GM21423 (cell line): ENCODE measurements around the gene ENTPD6.

Experiments used
- ATAC-seq: cut with Tn5 transposase; IDR thresholded peaks from one replicate; pipeline ENCODE4 v1.9.1; 2021; ENCODE audit warnings: mild to moderate bottlenecking, moderate library complexity; ENCODE audit not compliant: unreplicated experiment

Gene ENTPD6

DNA sequence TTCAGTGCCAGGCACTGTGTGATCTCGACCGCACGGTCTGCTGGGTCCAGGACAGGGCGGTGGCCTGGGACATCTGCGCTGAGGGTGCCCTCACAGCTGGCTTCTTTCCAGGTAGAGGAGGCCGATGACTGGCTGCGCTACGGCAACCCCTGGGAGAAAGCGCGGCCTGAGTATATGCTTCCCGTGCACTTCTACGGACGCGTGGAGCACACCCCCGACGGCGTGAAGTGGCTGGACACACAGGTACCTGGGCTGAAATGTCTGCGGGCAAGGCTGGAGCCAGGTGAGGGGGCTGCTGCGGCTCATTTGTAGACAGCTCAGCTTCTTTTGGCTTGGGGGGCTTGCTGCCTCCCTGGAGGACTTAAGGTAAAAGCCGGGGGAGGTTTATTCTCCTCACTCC lies 79.0 kb downstream of the ENTPD6 start:
- ATAC-seq, result no peak

GRCh38 chr20:25274891-25275812 lies 79.6 kb downstream of the ENTPD6 start:
- ATAC-seq, result no peak

DNA sequence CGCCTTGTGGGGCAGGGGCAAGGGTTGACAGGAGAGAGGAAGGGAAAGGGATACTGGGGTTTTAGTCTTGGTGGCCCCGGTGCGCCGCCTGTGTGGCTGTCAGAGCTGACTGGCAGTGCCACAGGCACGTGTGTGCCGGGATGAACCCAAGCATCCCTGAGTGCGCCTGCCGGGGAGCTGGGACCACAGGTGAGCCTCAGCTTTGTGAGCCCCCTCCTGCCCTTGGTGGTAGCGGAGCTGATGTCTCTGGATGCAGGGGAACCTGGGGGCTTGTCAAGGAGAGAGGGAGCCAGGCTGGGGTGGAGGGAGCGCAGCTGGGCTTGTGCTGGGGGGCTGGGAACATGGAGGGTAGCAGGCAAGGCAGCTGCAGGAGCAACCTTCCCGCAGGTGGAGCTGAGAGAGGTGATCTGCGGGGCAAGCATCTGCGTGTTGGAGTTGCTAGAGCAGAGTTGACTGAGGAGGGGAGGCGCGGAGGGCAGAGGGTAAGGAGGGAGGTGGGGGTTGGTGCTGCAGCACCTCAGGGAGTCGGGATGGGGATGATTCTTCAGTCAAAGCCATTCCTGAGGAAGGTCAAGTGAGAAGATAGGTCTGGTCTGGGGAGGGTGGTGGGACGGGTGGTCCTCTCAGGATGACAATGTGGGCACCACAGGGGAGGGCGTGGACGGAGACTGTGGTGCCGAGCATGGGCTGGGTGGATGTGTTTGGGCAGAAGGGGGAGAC lies 80.5 kb downstream of the ENTPD6 start:
- ATAC-seq, result no peak
